Measurements from ENCODE around the gene UGT1A6. TPM values are rescaled to one million over a fixed set of nuclear protein-coding genes. Genes with fewer than 3 reads are reported as not detected.

Gene UGT1A6
- total RNA-seq, 2 donors from 2014 or later = not detected

GRCh38 chr2:233778030-233778429 lies 85.3 kb downstream of the UGT1A6 start, which contains the start of gene MROH2A:
Gene MROH2A, plus strand, starts transcription at chr2:233778330. Its CDS starts 1,029 bp downstream, at chr2:233779359.
- Histone ChIP-seq H3K4me3 (ENCODE audit: low read length) (no peak within 1 kb of the TSS), H3K36me3 (ENCODE audit: control insufficient read depth, insufficient read depth, low read length) (no peaks in the 10 kb centered on the region), H3K27me3 (ENCODE audit: control insufficient read depth, insufficient read depth, low read length, poor library complexity, severe bottlenecking) (no peaks in the 10 kb centered on the region), H3K9ac (ENCODE audit: extremely low read depth, low read length, poor library complexity, severe bottlenecking) (no peak within 1 kb of the TSS), H3K27ac (ENCODE audit: low read depth, low read length) (no peak within 1 kb of the TSS), H3K4me1 (ENCODE audit: control insufficient read depth, insufficient read depth, low read length) (no peaks in the 10 kb centered on the region), H3K9me3 (ENCODE audit: control insufficient read depth, low read length) (peaks cover 10% of the 10 kb centered on the region)
- Mint-ChIP-seq H3K9me3 (peaks cover 22% of the 10 kb centered on the region), H3K4me1 (no peaks in the 10 kb centered on the region), H3K4me3 (no peak within 1 kb of the TSS), H3K27ac (no peak within 1 kb of the TSS), H3K27me3 (ENCODE audit: insufficient read depth) (peaks cover 5% of the 10 kb centered on the region), H3K36me3 (ENCODE audit: low read depth) (no peaks in the 10 kb centered on the region)
- 81% methylated on average over 2 of the region's 2 CpGs; no CpG with 5 or more reads in 1 of the 2 experiments for WGBS, 2 experiments (ENCODE audit: insufficient coverage in 1 of 2, insufficient read length in 1 of 2)
- TF ChIP-seq, protein P1, sequence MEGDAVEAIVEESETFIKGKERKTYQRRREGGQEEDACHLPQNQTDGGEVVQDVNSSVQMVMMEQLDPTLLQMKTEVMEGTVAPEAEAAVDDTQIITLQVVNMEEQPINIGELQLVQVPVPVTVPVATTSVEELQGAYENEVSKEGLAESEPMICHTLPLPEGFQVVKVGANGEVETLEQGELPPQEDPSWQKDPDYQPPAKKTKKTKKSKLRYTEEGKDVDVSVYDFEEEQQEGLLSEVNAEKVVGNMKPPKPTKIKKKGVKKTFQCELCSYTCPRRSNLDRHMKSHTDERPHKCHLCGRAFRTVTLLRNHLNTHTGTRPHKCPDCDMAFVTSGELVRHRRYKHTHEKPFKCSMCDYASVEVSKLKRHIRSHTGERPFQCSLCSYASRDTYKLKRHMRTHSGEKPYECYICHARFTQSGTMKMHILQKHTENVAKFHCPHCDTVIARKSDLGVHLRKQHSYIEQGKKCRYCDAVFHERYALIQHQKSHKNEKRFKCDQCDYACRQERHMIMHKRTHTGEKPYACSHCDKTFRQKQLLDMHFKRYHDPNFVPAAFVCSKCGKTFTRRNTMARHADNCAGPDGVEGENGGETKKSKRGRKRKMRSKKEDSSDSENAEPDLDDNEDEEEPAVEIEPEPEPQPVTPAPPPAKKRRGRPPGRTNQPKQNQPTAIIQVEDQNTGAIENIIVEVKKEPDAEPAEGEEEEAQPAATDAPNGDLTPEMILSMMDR (conservative IDR thresholded peaks at IDR 0.05) = no peak
- no peak for DNase-seq

GRCh38 chr2:233779722-233780121 lies 87.0 kb downstream of the UGT1A6 start:
- Mint-ChIP-seq H3K4me3 (no peak overlapping the region), H3K36me3 (ENCODE audit: low read depth) (no peaks in the 10 kb centered on the region), H3K9me3 (peaks cover 22% of the 10 kb centered on the region), H3K4me1 (no peaks in the 10 kb centered on the region), H3K27me3 (ENCODE audit: insufficient read depth) (peaks cover 5% of the 10 kb centered on the region), H3K27ac (no peak overlapping the region)
- 91 to 100% methylated on average over 3 to 4 of the region's 4 CpGs for WGBS, 2 experiments (ENCODE audit: insufficient coverage in 1 of 2, insufficient read length in 1 of 2)
- no peak overlapping the region for H3K9ac ChIP-seq (ENCODE audit: extremely low read depth, low read length, poor library complexity, severe bottlenecking)
- no peak for DNase-seq
- TF ChIP-seq, protein P1 (conservative IDR thresholded peaks at IDR 0.05) = no peak
- no peak overlapping the region for H3K4me3 ChIP-seq (ENCODE audit: low read length)
- no peak overlapping the region for H3K27ac ChIP-seq (ENCODE audit: low read depth, low read length)
- peaks cover 10% of the 10 kb centered on the region for H3K9me3 ChIP-seq (ENCODE audit: control insufficient read depth, low read length)
- no peaks in the 10 kb centered on the region for H3K36me3 ChIP-seq (ENCODE audit: control insufficient read depth, insufficient read depth, low read length)
- no peaks in the 10 kb centered on the region for H3K4me1 ChIP-seq (ENCODE audit: control insufficient read depth, insufficient read depth, low read length)
- H3K27me3 ChIP-seq (ENCODE audit: control insufficient read depth, insufficient read depth, low read length, poor library complexity, severe bottlenecking) = no peaks in the 10 kb centered on the region

DNA sequence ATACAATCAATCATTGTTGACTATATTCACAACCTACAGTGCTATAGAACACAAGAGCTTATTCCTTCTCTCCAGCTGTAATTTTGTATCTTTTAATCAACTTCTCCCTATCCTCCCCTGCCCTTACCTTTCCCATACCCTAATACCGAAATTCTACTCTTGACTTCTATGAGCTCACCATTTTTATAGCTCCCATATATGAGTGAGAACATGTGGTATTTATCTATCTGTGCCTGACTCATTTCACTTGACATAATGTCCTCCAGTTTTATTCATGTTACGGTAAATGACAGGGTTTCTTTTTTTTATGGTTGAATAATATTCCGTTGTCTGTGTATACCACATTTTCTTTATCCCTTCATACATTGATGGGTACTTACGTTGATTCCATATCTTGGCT lies 88.1 kb downstream of the UGT1A6 start:
- Mint-ChIP-seq H3K36me3 (ENCODE audit: low read depth) (no peaks in the 10 kb centered on the region), H3K4me3 (no peak overlapping the region), H3K4me1 (no peaks in the 10 kb centered on the region), H3K27ac (no peak overlapping the region), H3K9me3 (peaks cover 15% of the 10 kb centered on the region), H3K27me3 (ENCODE audit: insufficient read depth) (peaks cover 5% of the 10 kb centered on the region)
- Histone ChIP-seq H3K4me1 (ENCODE audit: control insufficient read depth, insufficient read depth, low read length) (no peaks in the 10 kb centered on the region), H3K36me3 (ENCODE audit: control insufficient read depth, insufficient read depth, low read length) (no peaks in the 10 kb centered on the region), H3K27ac (ENCODE audit: low read depth, low read length) (no peak overlapping the region), H3K4me3 (ENCODE audit: low read length) (no peak overlapping the region), H3K9ac (ENCODE audit: extremely low read depth, low read length, poor library complexity, severe bottlenecking) (no peak overlapping the region), H3K27me3 (ENCODE audit: control insufficient read depth, insufficient read depth, low read length, poor library complexity, severe bottlenecking) (no peaks in the 10 kb centered on the region), H3K9me3 (ENCODE audit: control insufficient read depth, low read length) (peaks cover 7% of the 10 kb centered on the region)
- 85 to 100% methylated on average over 1 to 3 of the region's 4 CpGs for WGBS, 2 experiments (ENCODE audit: insufficient coverage in 1 of 2, insufficient read length in 1 of 2)
- TF ChIP-seq, protein P1 (conservative IDR thresholded peaks at IDR 0.05) = no peak
- DNase-seq = no peak
